Neural cell (in vitro differentiated cells): Measurements from ENCODE around the gene EIF4A3.

Source experiments
- EP300 ChIP-seq: fragments of 450-650 bp; conservative IDR thresholded peaks from 2 replicates; pipeline ENCODE4 v1.6.1; 2014; ENCODE audit warnings: antibody characterized with exemption, mild to moderate bottlenecking, moderate library complexity; ENCODE audit not compliant: poor library complexity, severe bottlenecking
- EZH2 ChIP-seq: fragments of 200-600, 300-800 bp; shearing (Covaris generic), sonication (generic); IDR thresholded peaks from 2 replicates; pipeline ENCODE4 v1.6.1; 2014; ENCODE audit warnings: antibody characterized with exemption, low read length, borderline replicate concordance, mild to moderate bottlenecking; ENCODE audit not compliant: insufficient read depth, poor library complexity, severe bottlenecking
- MXI1 ChIP-seq: fragments of 450-650 bp; conservative IDR thresholded peaks from 2 replicates; pipeline ENCODE4 v1.6.1; 2014; ENCODE audit warnings: antibody characterized with exemption, mild to moderate bottlenecking; ENCODE audit not compliant: poor library complexity, severe bottlenecking
- POLR2AphosphoS5 ChIP-seq: IDR thresholded peaks from 2 replicates; pipeline ENCODE4 v1.6.1; 2012
- RAD21 ChIP-seq: fragments of 450-650 bp; conservative IDR thresholded peaks from 2 replicates; pipeline ENCODE4 v1.6.1; 2014; ENCODE audit warnings: antibody characterized with exemption, mild to moderate bottlenecking, moderate library complexity
- SMC3 ChIP-seq: fragments of 450-650 bp; conservative IDR thresholded peaks from 2 replicates; pipeline ENCODE4 v1.6.1; 2014; ENCODE audit warnings: antibody characterized with exemption, mild to moderate bottlenecking, moderate library complexity; ENCODE audit not compliant: poor library complexity
- TAF1 ChIP-seq: IDR thresholded peaks from 2 replicates; pipeline ENCODE4 v1.6.1; 2012; ENCODE audit warnings: low read depth
- TF ChIP-seq, protein P1 (sequence below): fragments of 450-650 bp; IDR thresholded peaks from 2 replicates; pipeline ENCODE4 v1.5.1; 2014; ENCODE audit warnings: antibody characterized with exemption, mild to moderate bottlenecking, moderate library complexity; ENCODE audit not compliant: poor library complexity, severe bottlenecking
- TF ChIP-seq, protein P2 (sequence below): IDR thresholded peaks from 2 replicates; pipeline ENCODE4 v1.6.1; 2012; ENCODE audit warnings: borderline replicate concordance

DNA sequence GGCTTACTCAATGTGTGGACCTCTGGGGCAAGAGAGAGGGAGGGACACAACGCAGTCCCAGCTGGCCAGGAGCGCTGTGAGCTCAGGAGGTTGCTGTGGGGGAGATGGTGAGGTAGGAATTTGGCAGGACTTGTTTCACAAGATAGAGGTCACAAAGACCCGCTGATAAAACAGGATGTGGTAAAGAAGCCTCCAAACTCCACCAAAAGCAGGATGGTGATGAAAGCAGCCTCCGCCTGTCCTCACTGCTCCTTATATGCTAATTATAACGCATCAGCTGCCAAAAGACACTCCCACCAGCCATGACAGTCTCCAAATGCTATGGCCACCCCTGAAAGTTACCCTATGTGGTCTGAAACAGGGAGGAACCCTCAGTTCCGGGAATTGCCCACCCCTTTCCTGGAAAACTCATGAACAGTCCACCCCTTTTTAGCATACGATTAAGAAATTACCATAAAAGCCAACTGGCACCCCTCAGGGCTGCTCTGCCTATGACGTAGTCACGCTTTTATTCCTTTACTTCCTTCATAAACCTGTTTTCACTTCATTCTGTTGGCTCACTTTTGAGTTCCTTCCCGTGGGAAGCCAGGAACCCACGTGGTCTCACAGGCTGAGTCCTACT lies 5.3 kb upstream of the EIF4A3 start:
- TF ChIP-seq EZH2 (no peak), TAF1 (no peak), RAD21 (no peak), MXI1 (no peak), EP300 (no peak), SMC3 (no peak), POLR2AphosphoS5 (no peak)
- TF ChIP-seq, protein P1, sequence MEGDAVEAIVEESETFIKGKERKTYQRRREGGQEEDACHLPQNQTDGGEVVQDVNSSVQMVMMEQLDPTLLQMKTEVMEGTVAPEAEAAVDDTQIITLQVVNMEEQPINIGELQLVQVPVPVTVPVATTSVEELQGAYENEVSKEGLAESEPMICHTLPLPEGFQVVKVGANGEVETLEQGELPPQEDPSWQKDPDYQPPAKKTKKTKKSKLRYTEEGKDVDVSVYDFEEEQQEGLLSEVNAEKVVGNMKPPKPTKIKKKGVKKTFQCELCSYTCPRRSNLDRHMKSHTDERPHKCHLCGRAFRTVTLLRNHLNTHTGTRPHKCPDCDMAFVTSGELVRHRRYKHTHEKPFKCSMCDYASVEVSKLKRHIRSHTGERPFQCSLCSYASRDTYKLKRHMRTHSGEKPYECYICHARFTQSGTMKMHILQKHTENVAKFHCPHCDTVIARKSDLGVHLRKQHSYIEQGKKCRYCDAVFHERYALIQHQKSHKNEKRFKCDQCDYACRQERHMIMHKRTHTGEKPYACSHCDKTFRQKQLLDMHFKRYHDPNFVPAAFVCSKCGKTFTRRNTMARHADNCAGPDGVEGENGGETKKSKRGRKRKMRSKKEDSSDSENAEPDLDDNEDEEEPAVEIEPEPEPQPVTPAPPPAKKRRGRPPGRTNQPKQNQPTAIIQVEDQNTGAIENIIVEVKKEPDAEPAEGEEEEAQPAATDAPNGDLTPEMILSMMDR: no peak
- TF ChIP-seq, protein P2, sequence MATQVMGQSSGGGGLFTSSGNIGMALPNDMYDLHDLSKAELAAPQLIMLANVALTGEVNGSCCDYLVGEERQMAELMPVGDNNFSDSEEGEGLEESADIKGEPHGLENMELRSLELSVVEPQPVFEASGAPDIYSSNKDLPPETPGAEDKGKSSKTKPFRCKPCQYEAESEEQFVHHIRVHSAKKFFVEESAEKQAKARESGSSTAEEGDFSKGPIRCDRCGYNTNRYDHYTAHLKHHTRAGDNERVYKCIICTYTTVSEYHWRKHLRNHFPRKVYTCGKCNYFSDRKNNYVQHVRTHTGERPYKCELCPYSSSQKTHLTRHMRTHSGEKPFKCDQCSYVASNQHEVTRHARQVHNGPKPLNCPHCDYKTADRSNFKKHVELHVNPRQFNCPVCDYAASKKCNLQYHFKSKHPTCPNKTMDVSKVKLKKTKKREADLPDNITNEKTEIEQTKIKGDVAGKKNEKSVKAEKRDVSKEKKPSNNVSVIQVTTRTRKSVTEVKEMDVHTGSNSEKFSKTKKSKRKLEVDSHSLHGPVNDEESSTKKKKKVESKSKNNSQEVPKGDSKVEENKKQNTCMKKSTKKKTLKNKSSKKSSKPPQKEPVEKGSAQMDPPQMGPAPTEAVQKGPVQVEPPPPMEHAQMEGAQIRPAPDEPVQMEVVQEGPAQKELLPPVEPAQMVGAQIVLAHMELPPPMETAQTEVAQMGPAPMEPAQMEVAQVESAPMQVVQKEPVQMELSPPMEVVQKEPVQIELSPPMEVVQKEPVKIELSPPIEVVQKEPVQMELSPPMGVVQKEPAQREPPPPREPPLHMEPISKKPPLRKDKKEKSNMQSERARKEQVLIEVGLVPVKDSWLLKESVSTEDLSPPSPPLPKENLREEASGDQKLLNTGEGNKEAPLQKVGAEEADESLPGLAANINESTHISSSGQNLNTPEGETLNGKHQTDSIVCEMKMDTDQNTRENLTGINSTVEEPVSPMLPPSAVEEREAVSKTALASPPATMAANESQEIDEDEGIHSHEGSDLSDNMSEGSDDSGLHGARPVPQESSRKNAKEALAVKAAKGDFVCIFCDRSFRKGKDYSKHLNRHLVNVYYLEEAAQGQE: no peak
